ENCODE results near the gene KLLN.
"Not testable (repeated sequence)": the region's sequence is repeated elsewhere in the genome, so short reads cannot be mapped to it uniquely, and the experiment has no call there.

The KLLN gene

GRCh38 chr10:87863053-87863943 lies at the start of gene KLLN, which contains the start of gene PTEN:
Gene KLLN, minus strand, starts transcription at chr10:87863533. Its CDS starts 1,046 bp downstream, at chr10:87862487.
Gene PTEN, plus strand, starts transcription at chr10:87863625. Its CDS starts 845 bp downstream, at chr10:87864470.
- peak; percentile 85 for DNase-seq (ENCODE audit: low spot score)

- not testable (repeated sequence) for DNase-seq (ENCODE audit: low spot score)
Observed at GRCh38 chr10:87903396-87903795, 40.1 kb upstream of the KLLN start.

- DNase-seq (ENCODE audit: low spot score): not testable (repeated sequence)
Observed at GRCh38 chr10:87897957-87898356, 34.6 kb upstream of the KLLN start.

- DNase-seq (ENCODE audit: low spot score): no peak
Observed at GRCh38 chr10:87896216-87896615, 32.9 kb upstream of the KLLN start.

- no peak for DNase-seq (ENCODE audit: low spot score)
Observed at GRCh38 chr10:87895430-87895829, 32.1 kb upstream of the KLLN start.

DNA sequence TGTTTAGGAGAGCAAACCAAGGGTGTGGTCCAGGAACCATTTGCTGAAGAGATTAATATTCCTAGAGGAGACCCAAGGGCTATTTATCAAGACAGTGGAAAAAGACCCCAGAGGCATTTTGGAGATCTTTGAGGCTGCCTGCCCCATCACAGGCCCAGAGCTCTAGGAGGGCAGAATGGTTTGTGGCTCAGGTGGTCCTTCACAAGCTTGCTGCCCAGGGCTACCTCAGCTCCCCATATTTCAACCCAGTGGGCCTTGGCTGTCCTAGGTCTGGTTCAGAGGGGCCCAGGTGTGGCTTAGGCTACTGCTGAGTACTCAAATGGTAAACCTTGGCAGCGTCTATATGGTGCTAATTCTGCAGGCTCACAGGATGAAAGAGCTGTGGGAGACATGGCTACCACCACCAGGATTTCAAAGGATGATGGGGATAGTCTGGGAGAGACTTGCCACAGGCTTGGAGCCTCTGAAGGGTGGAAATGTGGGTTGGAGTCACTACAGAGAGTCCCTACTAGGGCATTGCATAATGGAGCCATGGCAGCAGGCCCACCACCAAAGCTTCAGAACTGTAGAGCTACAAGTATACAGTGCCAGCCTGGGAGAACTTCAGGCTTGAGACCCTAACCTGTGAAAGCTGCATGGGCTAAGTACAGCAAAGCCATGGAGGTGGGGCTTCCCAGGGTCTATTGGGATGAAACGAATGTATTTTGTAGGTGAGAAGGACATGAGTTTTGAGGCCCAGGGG lies 24.4 kb upstream of the KLLN start:
- no peak for DNase-seq (ENCODE audit: low spot score)

- DNase-seq (ENCODE audit: low spot score): no peak
Observed at GRCh38 chr10:87887146-87887545, 23.8 kb upstream of the KLLN start.

- no peak for DNase-seq (ENCODE audit: low spot score)
Observed at GRCh38 chr10:87886635-87887034, 23.3 kb upstream of the KLLN start.

DNA sequence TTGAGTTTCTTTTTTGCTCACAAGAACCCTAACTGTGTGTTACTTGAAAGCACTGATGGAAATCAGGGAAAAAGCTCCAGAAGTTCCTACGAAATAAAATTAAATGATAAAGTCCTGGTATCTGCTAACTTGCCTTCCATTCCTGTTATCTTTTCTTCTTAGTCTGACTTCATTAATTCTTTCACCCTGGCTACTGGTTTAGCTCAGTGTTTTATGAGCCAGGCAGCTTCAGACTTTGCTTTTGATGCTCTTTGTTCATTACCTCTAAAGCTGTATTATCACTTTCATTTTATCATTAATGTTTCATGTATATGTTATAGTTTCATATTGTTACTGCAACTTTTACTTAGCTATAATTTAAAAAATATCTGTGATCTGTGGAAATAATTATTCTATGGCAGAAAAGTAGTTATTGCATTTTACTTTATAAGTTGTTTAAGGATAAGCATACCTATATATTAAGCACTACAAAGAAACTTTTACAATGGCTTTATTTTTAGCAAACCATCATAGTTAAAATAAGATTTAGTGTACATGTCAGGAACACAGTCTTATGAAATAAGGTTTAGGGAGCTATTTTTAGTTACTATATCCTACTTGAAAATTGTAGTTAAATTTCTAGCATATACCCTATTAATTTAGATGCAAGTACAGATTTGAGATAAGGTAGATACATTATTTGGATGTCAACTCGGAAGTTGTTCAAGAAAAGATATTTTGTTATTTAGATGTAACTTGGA lies 19.4 kb upstream of the KLLN start:
- DNase-seq (ENCODE audit: low spot score): no peak

GRCh38 chr10:87881373-87882059 lies 18.2 kb upstream of the KLLN start:
- DNase-seq (ENCODE audit: low spot score): not testable (repeated sequence)

- no peak for DNase-seq (ENCODE audit: low spot score)
Observed at GRCh38 chr10:87880336-87880735, 17.0 kb upstream of the KLLN start.

- no peak for DNase-seq (ENCODE audit: low spot score)
Observed at GRCh38 chr10:87878664-87879459, 15.5 kb upstream of the KLLN start.

- no peak for DNase-seq (ENCODE audit: low spot score)
Observed at GRCh38 chr10:87875929-87876571, 12.7 kb upstream of the KLLN start.

DNA sequence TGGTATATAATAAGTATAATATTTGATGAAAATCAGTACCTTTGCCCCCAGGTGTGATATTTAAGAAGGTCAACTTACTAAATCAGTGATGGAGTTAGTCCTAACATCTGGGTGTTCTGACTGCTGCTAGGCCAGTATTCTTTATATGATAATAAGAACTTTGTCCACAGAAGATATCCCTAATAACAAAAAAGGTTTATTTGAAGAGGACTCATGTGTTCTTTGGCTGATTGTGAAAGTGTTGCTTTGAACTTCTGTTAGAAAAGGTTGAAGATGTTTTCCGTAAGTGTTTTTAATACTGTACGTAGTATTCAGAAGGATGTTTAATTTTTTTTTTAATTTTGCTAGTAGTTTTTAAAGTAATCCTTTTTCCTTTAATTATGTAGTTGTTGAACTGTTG lies 10.3 kb upstream of the KLLN start:
- no peak for DNase-seq (ENCODE audit: low spot score)

DNA sequence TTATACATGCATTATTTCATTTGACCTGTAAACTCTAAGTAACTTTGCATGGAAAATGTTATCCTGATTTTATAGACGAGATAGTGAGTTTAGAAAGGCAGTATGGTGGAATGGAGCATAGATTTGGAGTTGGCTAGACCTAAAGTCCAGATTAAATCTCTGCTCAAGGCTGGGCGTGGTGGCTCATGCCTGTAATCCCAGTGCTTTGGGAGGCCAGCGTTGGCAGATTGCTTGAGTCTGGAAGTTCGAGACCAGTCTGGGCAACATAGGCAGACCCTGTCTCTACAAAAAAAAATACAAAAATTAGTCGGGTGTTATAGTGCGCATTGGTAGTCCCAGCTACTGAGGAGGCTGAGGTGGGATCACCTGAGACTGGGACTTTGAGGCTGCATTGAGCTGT lies 9.5 kb upstream of the KLLN start:
- DNase-seq (ENCODE audit: low spot score): no peak

GRCh38 chr10:87869773-87870551 lies 6.6 kb upstream of the KLLN start:
- DNase-seq (ENCODE audit: low spot score): no peak

DNA sequence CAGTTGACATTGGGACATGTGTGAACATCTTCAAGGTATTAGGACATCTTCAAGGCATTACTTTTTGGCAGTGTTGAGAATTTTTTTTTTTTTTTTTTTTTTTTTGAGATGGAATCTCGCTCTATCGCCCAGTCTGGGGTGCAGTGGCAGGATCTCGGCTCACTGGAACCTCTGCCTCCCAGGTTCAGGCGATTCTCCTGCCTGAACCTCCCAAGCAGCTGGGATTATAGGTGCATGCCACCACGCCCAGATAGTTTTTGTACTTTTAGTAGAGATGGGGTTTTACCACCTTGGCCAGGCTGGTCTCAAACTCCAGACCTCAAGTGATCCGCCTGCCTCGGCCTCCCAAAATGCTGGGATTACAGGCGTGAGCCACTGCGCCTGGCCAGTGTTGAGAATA lies 5.8 kb upstream of the KLLN start:
- DNase-seq (ENCODE audit: low spot score): not testable (repeated sequence)

DNA sequence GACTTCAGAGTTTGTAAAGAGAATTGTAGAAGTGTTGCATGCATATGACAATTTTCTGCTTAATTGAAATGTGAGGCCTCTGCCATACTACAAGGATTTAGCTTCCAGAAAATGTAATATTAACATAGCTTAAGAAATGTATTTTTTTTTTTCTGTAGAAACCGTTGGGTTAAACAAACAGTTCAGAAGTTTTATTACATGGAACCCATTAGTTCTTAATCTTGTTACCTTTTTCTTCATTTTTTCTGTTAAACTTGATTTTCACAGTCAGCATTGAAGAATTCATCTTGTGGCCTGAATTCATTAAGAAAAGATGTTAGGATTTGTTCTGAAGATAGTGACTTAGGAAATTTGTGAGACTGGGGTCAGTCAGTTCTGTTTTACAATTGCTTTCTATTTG lies 4.9 kb upstream of the KLLN start:
- no peak for DNase-seq (ENCODE audit: low spot score)

DNA sequence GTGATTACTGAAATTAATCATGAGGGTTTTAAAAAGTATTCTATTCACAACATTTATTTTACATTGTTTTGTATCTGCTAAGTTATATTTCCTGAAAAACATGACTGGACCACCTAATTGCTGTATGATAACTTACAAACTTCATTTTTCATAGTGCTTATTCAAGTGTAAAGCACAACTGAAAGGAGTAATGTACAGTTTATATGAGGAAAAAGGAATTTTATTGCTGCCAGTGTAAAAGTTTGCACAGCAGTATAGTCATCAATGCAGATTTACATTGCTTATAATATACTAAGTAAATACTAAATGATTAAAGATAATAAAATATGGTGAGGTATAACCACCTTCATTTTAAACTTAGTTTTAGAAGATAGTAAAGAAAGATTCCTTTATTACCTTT lies 4.1 kb upstream of the KLLN start:
- DNase-seq (ENCODE audit: low spot score): no peak
